GM12878 (cell line): Measurements from ENCODE around the gene PPP2R5C. TPM values are rescaled to one million over a fixed set of nuclear protein-coding genes. Genes with fewer than 3 reads are reported as not detected.

ENCODE experiments used
- ATAC-seq: fragments of 200-7000 bp; cut with Tn5 transposase; 3 replicates; pipeline ENCODE4 v1.9.1; 2020; ENCODE audit warnings: mild to moderate bottlenecking, moderate library complexity
- BruUV-seq: library from RNA; stranded (reverse); fragments of 400-500 nt; replicated peaks from 2 replicates; lab custom pipeline; 2021; lab: Mats Ljungman, UMichigan
- CTCF ChIA-PET: fragments of 300-600 bp; sonication (Branson Sonifier 250); formaldehyde crosslinking; extraction: SDS; loops from one replicate; lab custom pipeline; 2021; ENCODE audit warnings: inconsistent platforms; lab: Yijun Ruan, JAX
- POLR2A ChIA-PET: fragments of 350-600 bp; formaldehyde crosslinking; extraction: SDS; loops from one replicate; lab custom pipeline; 2021; ENCODE audit warnings: inconsistent platforms; lab: Charles Lee
- RAD21 ChIA-PET: fragments of 300-600 bp; sonication (Branson Sonifier 250); formaldehyde crosslinking; loops from one replicate; lab custom pipeline; 2023; ENCODE audit warnings: antibody characterized with exemption; ENCODE audit not compliant: unreplicated experiment; lab: Charles Lee
- SMC1A ChIA-PET: fragments of 300-600 bp; sonication (Branson Sonifier 250); formaldehyde crosslinking; loops from one replicate; lab custom pipeline; 2023; ENCODE audit not compliant: unreplicated experiment, uncharacterized antibody; lab: Charles Lee
- DNase-seq: peaks from one replicate; pipeline ENCODE4 v3.0.0-alpha.2; 2011; ENCODE audit warnings: low read depth, low spot score
- FAIRE-seq: peaks from 3 replicates; lab custom pipeline; 2011; peaks lifted over from hg19 to GRCh38; lab: Jason Lieb, UNC
- H2AFZ ChIP-seq: 2 replicates; pipeline ENCODE4 v1.6.0; 2011; ENCODE audit warnings: low read depth, low read length, control low read depth; ENCODE audit not compliant: control insufficient read depth
- H3K27ac ChIP-seq: 2 replicates; pipeline ENCODE4 v1.5.1; 2011; ENCODE audit warnings: control low read depth; ENCODE audit not compliant: control insufficient read depth, insufficient read depth
- H3K27me3 ChIP-seq, 2 experiments: replicated peaks in 1 of 2; 2 replicates each; pipeline versions ENCODE4 v1.6.0 to v1.6.1; 2011; ENCODE audit warnings: low read length in 1 of 2; ENCODE audit not compliant: control insufficient read depth in 2 of 2, insufficient read depth in 2 of 2
- H3K36me3 ChIP-seq, 2 experiments: 2 replicates each; pipeline ENCODE4 v1.5.1; 2011; ENCODE audit warnings: low read length in 1 of 2; ENCODE audit not compliant: control insufficient read depth in 2 of 2, insufficient read depth in 2 of 2
- H3K4me1 ChIP-seq: 2 replicates; pipeline ENCODE4 v1.6.1; 2011; ENCODE audit warnings: mild to moderate bottlenecking, low read length, moderate library complexity, mixed read lengths; ENCODE audit not compliant: control insufficient read depth, insufficient read depth
- H3K4me2 ChIP-seq: 2 replicates; pipeline ENCODE4 v1.6.0; 2011; ENCODE audit warnings: control low read depth; ENCODE audit not compliant: control insufficient read depth, insufficient read depth
- H3K4me3 ChIP-seq: fragments of 200-600 bp; sonication (generic); 2 replicates; pipeline ENCODE4 v1.5.1; 2016
- H3K79me2 ChIP-seq: 2 replicates; pipeline ENCODE4 v1.6.0; 2011; ENCODE audit warnings: low read length; ENCODE audit not compliant: control insufficient read depth, insufficient read depth
- H3K9ac ChIP-seq: 2 replicates; pipeline ENCODE4 v1.8.0; 2011; ENCODE audit warnings: low read length, control low read depth, mixed read lengths; ENCODE audit not compliant: control insufficient read depth, insufficient read depth
- H3K9me3 ChIP-seq: replicated peaks from 3 replicates; pipeline ENCODE4 v1.5.1; 2011; ENCODE audit warnings: mild to moderate bottlenecking, low read length; ENCODE audit not compliant: control insufficient read depth, insufficient read depth
- H4K20me1 ChIP-seq: 2 replicates; pipeline ENCODE4 v1.6.0; 2011; ENCODE audit not compliant: control insufficient read depth, insufficient read depth
- CEBPZ ChIP-seq: fragments of 150-350 bp; IDR thresholded peaks from 2 replicates; pipeline ENCODE4 v1.6.1; 2016; ENCODE audit warnings: low read depth, low read length
- CREM ChIP-seq: IDR thresholded peaks from 2 replicates; pipeline ENCODE4 v1.6.1; 2014; ENCODE audit warnings: antibody characterized with exemption, low read depth
- CUX1 ChIP-seq: IDR thresholded peaks from 2 replicates; pipeline ENCODE4 v1.6.1; 2012; ENCODE audit warnings: improper control_type of control experiment, low read depth, low read length; ENCODE audit not compliant: insufficient replicate concordance
- HDAC2 ChIP-seq: fragments of 200-600 bp; sonication (generic); IDR thresholded peaks from 2 replicates; pipeline ENCODE4 v1.6.1; 2017
- HSF1 ChIP-seq: fragments of 150-350 bp; IDR thresholded peaks from 2 replicates; pipeline ENCODE4 v1.6.1; 2014; ENCODE audit warnings: mild to moderate bottlenecking, low read depth, low read length
- NFYB ChIP-seq: IDR thresholded peaks from 2 replicates; pipeline ENCODE4 v1.6.1; 2011; ENCODE audit warnings: low read depth, mild to moderate bottlenecking, low read length, improper control_type of control experiment, moderate library complexity; ENCODE audit not compliant: insufficient read depth
- RAD51 ChIP-seq: fragments of 450-650 bp; IDR thresholded peaks from 2 replicates; pipeline ENCODE4 v1.6.1; 2016; ENCODE audit warnings: moderate library complexity, mild to moderate bottlenecking, inconsistent platforms
- SIN3A ChIP-seq: IDR thresholded peaks from 2 replicates; pipeline ENCODE4 v1.6.1; 2012; ENCODE audit warnings: low read depth, low read length, improper control_type of control experiment
- SMARCA5 ChIP-seq: fragments of 450-650 bp; IDR thresholded peaks from 2 replicates; pipeline ENCODE4 v1.6.1; 2017; ENCODE audit warnings: mild to moderate bottlenecking
- WGBS: methylation state at CpG from one replicate; pipeline ENCODE4 v1.1.6; 2016; ENCODE audit warnings: low lambda C conversion rate; ENCODE audit not compliant: insufficient replicate concordance, insufficient coverage; ENCODE audit errors: missing lambda C conversion rate; 5-methylcytosine and 5-hydroxymethylcytosine counted together
- in situ Hi-C: fragments of 300-500 bp; cut with MboI; formaldehyde crosslinking; loops from 9 replicates; pipeline ENCODE4 v1.14.3; 2018; ENCODE audit warnings: mixed read lengths
- intact Hi-C: fragments of 100-400 bp; cut with micrococcal nuclease; formaldehyde crosslinking; loops from one replicate; pipeline ENCODE4 v1.14.2; 2022; ENCODE audit not compliant: unreplicated experiment
- polyA plus RNA-seq, 11 experiments: library from polyadenylated mRNA; depleted of rRNA in 4 of 11; unstranded in 6 of 11; stranded (reverse) in 5 of 11; fragments of >200 nt; fragmentation: Nextera tagmentation in 4 of 11; fragmentation: Illumina TruSeq in 1 of 11; extraction: Ambion mirVana in 4 of 11; extraction: Trizol in 1 of 11; gene quantifications; 1 replicate in 1 of 11; 2 replicates in 10 of 11; pipeline versions ENCODE4 v1.2.1 to v1.2.3, GENCODE V29; 2011 to 2016; ENCODE audit warnings: inconsistent platforms in 2 of 11, missing spikeins in 2 of 11, low read depth in 1 of 11
- total RNA-seq, 4 experiments: library from RNA; depleted of rRNA in 3 of 4; stranded (reverse); fragments of >200 nt in 3 of 4; fragmentation: Illumina TruSeq in 1 of 4; extraction: Trizol in 1 of 4; gene quantifications; 2 replicates each; pipeline versions ENCODE4 v1.2.1 to v1.2.3, GENCODE V29; 2013 to 2021

Gene PPP2R5C
- total and polyA plus RNA-seq, 10 of the 15 experiments (the other 5 are each of a cell fraction or from before 2014, with no cell fraction given) = 106 to 199 (median 144) TPM

- SMC1A ChIA-PET = no interaction called here
- no peaks in the 10 kb centered on the region for H3K27me3 ChIP-seq
- no peak overlapping the region for H3K9ac ChIP-seq
- H3K27ac ChIP-seq = no peak overlapping the region
- in situ Hi-C loops = no loop called here
- DNase-seq = no peak
- 61% methylated on average over 11 of the region's 16 CpGs for WGBS
- RAD21 ChIA-PET = no interaction called here
- CTCF ChIA-PET = no interaction called here
- BruUV-seq = no TSS peak
- no peaks in the 10 kb centered on the region; the same call in 2 of the 3 replicates for H3K9me3 ChIP-seq
- H3K36me3 ChIP-seq = no peaks in the 10 kb centered on the region
- no peak for ATAC-seq
- H3K4me2 ChIP-seq = no peak overlapping the region
- H3K79me2 ChIP-seq = no peaks in the 10 kb centered on the region
- FAIRE-seq = no peak
- H3K4me1 ChIP-seq = peaks cover 13% of the 10 kb centered on the region
- intact Hi-C loops = no loop called here
- no peak overlapping the region for H3K4me3 ChIP-seq
- no peak overlapping the region for H2AFZ ChIP-seq
- TF ChIP-seq CUX1 (no peak), CEBPZ (no peak), CREM (no peak), HDAC2 (no peak), RAD51 (no peak), HSF1 (no peak), NFYB (no peak), SIN3A (no peak), SMARCA5 (no peak)
- no peaks in the 10 kb centered on the region for H4K20me1 ChIP-seq
- POLR2A ChIA-PET = no interaction called here
These were observed 27.2 kb upstream of the PPP2R5C start for GRCh38 chr14:101734246-101734847.
